Loucy (cell line): ENCODE data around the gene ICE1.

ENCODE experiments used
- EZH2phosphoT487 ChIP-seq: fragments of 200-600 bp; IDR thresholded peaks from 2 replicates; pipeline ENCODE4 v1.6.1; 2018; ENCODE audit warnings: antibody characterized with exemption, mild to moderate bottlenecking, moderate library complexity, borderline replicate concordance
- TF ChIP-seq, protein P1 (sequence below): fragments of 200-600 bp; sonication (generic); conservative IDR thresholded peaks from 2 replicates; pipeline ENCODE4 v1.5.1; 2014; ENCODE audit warnings: mild to moderate bottlenecking, antibody characterized with exemption, low read length

GRCh38 chr5:5537426-5537825, 114.9 kb downstream of the ICE1 start:
- TF ChIP-seq, protein P1, sequence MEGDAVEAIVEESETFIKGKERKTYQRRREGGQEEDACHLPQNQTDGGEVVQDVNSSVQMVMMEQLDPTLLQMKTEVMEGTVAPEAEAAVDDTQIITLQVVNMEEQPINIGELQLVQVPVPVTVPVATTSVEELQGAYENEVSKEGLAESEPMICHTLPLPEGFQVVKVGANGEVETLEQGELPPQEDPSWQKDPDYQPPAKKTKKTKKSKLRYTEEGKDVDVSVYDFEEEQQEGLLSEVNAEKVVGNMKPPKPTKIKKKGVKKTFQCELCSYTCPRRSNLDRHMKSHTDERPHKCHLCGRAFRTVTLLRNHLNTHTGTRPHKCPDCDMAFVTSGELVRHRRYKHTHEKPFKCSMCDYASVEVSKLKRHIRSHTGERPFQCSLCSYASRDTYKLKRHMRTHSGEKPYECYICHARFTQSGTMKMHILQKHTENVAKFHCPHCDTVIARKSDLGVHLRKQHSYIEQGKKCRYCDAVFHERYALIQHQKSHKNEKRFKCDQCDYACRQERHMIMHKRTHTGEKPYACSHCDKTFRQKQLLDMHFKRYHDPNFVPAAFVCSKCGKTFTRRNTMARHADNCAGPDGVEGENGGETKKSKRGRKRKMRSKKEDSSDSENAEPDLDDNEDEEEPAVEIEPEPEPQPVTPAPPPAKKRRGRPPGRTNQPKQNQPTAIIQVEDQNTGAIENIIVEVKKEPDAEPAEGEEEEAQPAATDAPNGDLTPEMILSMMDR, result no peak
- TF ChIP-seq EZH2phosphoT487, result no peak
